HEK293T (cell line): ENCODE measurements around the gene ASB12.

Experiments used
- CTCF ChIA-PET: fragments of 350-600 bp; formaldehyde crosslinking; extraction: SDS; loops from one replicate; lab custom pipeline; 2021; ENCODE audit warnings: antibody characterized with exemption, inconsistent platforms; lab: Yijun Ruan, JAX
- POLR2A ChIA-PET: fragments of 350-600 bp; formaldehyde crosslinking; extraction: SDS; loops from one replicate; lab custom pipeline; 2020; ENCODE audit warnings: antibody characterized with exemption, inconsistent platforms; lab: Yijun Ruan, JAX
- DNase-seq: peaks from one replicate; pipeline ENCODE4 v3.0.0; 2012; ENCODE audit warnings: mixed read lengths; ENCODE audit errors: extremely low spot score
- ARNT ChIP-seq: fragments of 450-650 bp; IDR thresholded peaks from 2 replicates; pipeline ENCODE4 v1.6.1; 2017; ENCODE audit warnings: mild to moderate bottlenecking
- BHLHE40 ChIP-seq: fragments of 450-650 bp; IDR thresholded peaks from 2 replicates; pipeline ENCODE4 v1.6.1; 2016; ENCODE audit warnings: mild to moderate bottlenecking, moderate library complexity, borderline replicate concordance
- CTBP1 ChIP-seq: fragments of 450-650 bp; IDR thresholded peaks from 2 replicates; pipeline ENCODE4 v1.6.1; 2016; ENCODE audit warnings: borderline replicate concordance
- ELF4 ChIP-seq: fragments of 450-650 bp; IDR thresholded peaks from 2 replicates; pipeline ENCODE4 v1.6.1; 2017; ENCODE audit warnings: antibody characterized with exemption
- FOXA1 ChIP-seq: fragments of 450-650 bp; IDR thresholded peaks from 2 replicates; pipeline ENCODE4 v1.6.1; 2016; ENCODE audit warnings: mild to moderate bottlenecking
- FOXK2 ChIP-seq: fragments of 450-650 bp; IDR thresholded peaks from 2 replicates; pipeline ENCODE4 v1.6.1; 2016; ENCODE audit warnings: mild to moderate bottlenecking
- FOXM1 ChIP-seq: fragments of 450-650 bp; IDR thresholded peaks from 2 replicates; pipeline ENCODE4 v1.6.1; 2017; ENCODE audit warnings: mild to moderate bottlenecking, borderline replicate concordance
- HDGF ChIP-seq: fragments of 450-650 bp; IDR thresholded peaks from 2 replicates; pipeline ENCODE4 v1.6.1; 2017; ENCODE audit warnings: antibody characterized with exemption, borderline replicate concordance
- L3MBTL2 ChIP-seq: fragments of 450-650 bp; conservative IDR thresholded peaks from 2 replicates; pipeline ENCODE4 v1.6.1; 2016; ENCODE audit warnings: mild to moderate bottlenecking
- LEF1 ChIP-seq: fragments of 450-650 bp; IDR thresholded peaks from 2 replicates; pipeline ENCODE4 v1.6.1; 2017; ENCODE audit warnings: mild to moderate bottlenecking, borderline replicate concordance
- NFRKB ChIP-seq: fragments of 450-650 bp; IDR thresholded peaks from 2 replicates; pipeline ENCODE4 v1.6.1; 2016; ENCODE audit warnings: mild to moderate bottlenecking, moderate library complexity
- SP1 ChIP-seq: fragments of 450-650 bp; IDR thresholded peaks from 2 replicates; pipeline ENCODE4 v1.6.1; 2017
- SUZ12 ChIP-seq: fragments of 450-650 bp; IDR thresholded peaks from 2 replicates; pipeline ENCODE4 v1.6.1; 2016; ENCODE audit warnings: mild to moderate bottlenecking
- TARDBP ChIP-seq: fragments of 450-650 bp; IDR thresholded peaks from 2 replicates; pipeline ENCODE4 v1.6.1; 2016
- ZNF384 ChIP-seq: fragments of 450-650 bp; IDR thresholded peaks from 2 replicates; pipeline ENCODE4 v1.6.1; 2016
- TF ChIP-seq, protein P1 (sequence below): fragments of 450-650 bp; IDR thresholded peaks from 2 replicates; pipeline ENCODE4 v1.6.1; 2016

ASB12 gene

DNA sequence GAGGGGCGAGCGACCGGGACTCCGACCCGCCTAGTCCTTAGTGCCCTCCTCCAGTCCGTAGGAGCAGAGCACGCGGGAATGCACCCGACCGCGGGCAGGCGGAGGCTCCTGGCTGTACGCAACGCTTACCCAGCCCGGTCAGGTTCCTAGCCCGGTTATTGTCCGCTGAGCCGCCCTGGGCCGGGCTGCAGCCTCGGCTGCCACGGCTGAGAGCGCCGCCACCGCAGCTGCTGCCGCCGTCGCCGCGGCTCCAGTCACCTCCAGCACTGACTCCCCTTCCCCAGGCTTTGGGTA lies 25.0 kb downstream of the ASB12 start, which contains the start of gene AMER1:
TSS of gene AMER1 (minus strand) at position 268 of the 294 bp plus-strand sequence. CDS start 12,422 bp downstream, outside the sequence.
- CTCF ChIA-PET: no interaction called here
- no peak for DNase-seq
- POLR2A ChIA-PET: interaction anchor here (1.0 to 1.1 kb wide), 3 partner anchors 8 to 18 kb away, joined by 3 read pairs; no protein-coding TSS in a partner anchor
- TF ChIP-seq SP1: no peak

- POLR2A ChIA-PET: interaction anchor here (1.0 to 1.1 kb wide), 3 partner anchors 8 to 18 kb away, joined by 3 read pairs; no protein-coding TSS in a partner anchor
- TF ChIP-seq L3MBTL2 (peak; percentile 43; the same call in 1 of the 2 replicates), ZNF384 (no peak), CTBP1 (no peak)
- peak; percentile 35 for DNase-seq
- CTCF ChIA-PET: no interaction called here
These were observed 25.5 kb downstream of the ASB12 start for GRCh38 chrX:64204701-64205440.

DNA sequence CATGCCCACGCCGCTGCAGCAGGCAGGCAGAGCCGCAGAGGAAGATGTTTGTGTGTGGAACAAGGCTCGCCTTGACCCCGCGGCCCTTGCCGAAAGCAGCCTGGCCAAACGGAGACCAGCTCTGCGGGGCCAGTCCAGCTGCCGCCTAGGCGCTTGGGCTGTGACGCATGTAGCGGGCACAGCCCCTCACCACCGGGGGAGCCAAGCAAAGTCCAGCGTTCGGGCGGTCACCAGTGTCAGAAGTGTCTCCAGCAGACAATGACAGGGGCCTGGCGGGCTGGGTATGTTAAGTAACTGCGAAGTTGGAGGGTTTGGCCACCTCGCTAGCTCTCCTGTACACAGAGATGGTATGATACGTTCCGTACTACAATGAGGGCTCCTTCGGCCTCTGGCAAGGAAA lies 26.2 kb downstream of the ASB12 start:
- POLR2A ChIA-PET: no interaction called here
- CTCF ChIA-PET: no interaction called here
- TF ChIP-seq ARNT (no peak), NFRKB (no peak), ZNF384 (no peak), FOXM1 (no peak), FOXA1 (no peak), SUZ12 (no peak), LEF1 (no peak), BHLHE40 (no peak), CTBP1 (no peak), ELF4 (no peak)
- no peak for DNase-seq

DNA sequence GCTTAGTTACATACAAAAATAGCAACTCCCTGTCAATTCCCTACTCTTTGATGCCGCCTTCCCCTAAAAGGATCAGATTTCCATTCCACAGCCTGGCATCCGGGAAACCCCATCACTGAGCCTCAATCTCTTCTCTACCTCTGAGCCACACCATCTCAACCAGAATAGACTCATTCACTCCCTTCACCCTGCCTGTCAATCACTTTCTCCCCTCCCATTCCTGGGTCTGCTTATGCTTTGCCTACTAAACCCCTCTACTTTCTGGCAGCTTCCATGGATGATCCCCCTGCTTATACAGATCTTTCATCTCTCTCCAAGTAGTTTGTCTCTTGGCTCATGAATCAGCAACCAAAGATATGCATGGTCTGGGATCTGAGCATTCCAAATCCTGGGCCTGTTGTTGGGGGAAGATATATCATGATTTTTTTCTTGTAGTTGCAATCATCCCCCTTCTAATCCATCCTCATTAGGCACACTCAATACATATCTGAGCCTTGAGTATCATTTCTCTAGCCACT lies 27.5 kb downstream of the ASB12 start:
- POLR2A ChIA-PET: no interaction called here
- CTCF ChIA-PET: no interaction called here
- no peak for TF ChIP-seq BHLHE40
- TF ChIP-seq, protein P1, sequence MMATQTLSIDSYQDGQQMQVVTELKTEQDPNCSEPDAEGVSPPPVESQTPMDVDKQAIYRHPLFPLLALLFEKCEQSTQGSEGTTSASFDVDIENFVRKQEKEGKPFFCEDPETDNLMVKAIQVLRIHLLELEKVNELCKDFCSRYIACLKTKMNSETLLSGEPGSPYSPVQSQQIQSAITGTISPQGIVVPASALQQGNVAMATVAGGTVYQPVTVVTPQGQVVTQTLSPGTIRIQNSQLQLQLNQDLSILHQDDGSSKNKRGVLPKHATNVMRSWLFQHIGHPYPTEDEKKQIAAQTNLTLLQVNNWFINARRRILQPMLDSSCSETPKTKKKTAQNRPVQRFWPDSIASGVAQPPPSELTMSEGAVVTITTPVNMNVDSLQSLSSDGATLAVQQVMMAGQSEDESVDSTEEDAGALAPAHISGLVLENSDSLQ: peak; percentile 80
- no peak for DNase-seq

GRCh38 chrX:64198036-64198435 lies 32.4 kb downstream of the ASB12 start:
- no peak for DNase-seq
- TF ChIP-seq ARNT (no peak), LEF1 (no peak)
- CTCF ChIA-PET: interaction anchor here (1.2 kb wide), 1 partner anchor 9 kb away, joined by 3 read pairs; no protein-coding TSS in a partner anchor
- POLR2A ChIA-PET: no interaction called here

GRCh38 chrX:64196606-64197005 lies 33.8 kb downstream of the ASB12 start:
- TF ChIP-seq FOXM1: no peak
- no peak for TF ChIP-seq TARDBP
- no peak for TF ChIP-seq L3MBTL2
- POLR2A ChIA-PET: interaction anchor here (0.6 to 0.7 kb wide), 2 partner anchors 9 to 10 kb away, joined by 3 read pairs; partner anchors contain the start of gene AMER1
- no peak for DNase-seq
- CTCF ChIA-PET: no interaction called here

DNA sequence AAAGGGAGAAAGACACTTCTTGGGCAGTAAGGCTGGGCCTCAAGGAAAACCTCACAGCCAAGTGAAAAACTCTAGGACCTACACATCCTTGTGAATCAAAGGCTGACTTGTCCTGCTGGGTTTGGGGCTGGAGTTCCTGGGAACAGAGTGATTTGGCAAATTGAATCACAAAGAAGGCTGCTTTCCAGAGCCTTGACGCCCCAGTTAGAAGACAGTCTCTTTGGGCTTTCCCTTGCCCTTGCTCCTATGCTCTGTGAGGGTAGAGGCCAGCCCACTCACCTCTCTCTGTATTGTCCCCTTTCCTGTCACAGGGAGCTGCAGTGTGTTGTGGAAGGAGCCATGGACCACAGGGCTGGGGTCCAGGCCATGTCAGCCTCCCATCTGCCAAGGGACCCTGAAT lies 34.5 kb downstream of the ASB12 start:
- TF ChIP-seq ZNF384: no peak
- TF ChIP-seq, protein P1: no peak
- TF ChIP-seq SUZ12: no peak
- TF ChIP-seq CTBP1: no peak
- no peak for TF ChIP-seq L3MBTL2
- no peak for TF ChIP-seq BHLHE40
- no peak for TF ChIP-seq LEF1
- no peak for TF ChIP-seq ELF4
- TF ChIP-seq FOXK2: no peak
- no peak for TF ChIP-seq NFRKB
- no peak for TF ChIP-seq FOXM1
- no peak for TF ChIP-seq ARNT
- no peak for TF ChIP-seq FOXA1
- TF ChIP-seq HDGF: no peak
- TF ChIP-seq SP1: no peak
- no peak for TF ChIP-seq TARDBP
- no peak for DNase-seq
- ChIA-PET POLR2A (no interaction called here), CTCF (no interaction called here)

DNA sequence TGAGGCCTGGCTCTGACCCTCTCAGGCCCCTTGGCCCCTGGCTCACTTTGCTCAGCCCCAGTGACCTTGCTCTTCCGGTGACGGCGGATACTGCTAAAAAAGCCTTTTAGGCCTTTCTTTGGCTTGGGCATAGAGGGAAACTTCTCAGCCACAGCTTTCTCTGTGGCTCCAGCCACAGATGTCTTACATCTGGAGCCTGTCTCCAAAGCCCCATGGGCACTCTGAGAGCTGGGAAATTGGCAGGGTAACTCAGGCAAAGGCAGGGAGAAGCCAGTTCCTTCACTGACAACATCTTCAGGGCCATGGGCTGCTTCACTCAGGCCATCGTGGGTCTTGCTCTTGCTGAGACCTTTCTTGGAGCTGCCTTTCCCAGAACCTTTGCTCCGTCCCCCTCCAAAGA lies 37.7 kb downstream of the ASB12 start:
- TF ChIP-seq CTBP1: no peak
- no peak for TF ChIP-seq LEF1
- no peak for TF ChIP-seq SUZ12
- no peak for TF ChIP-seq SP1
- no peak for TF ChIP-seq HDGF
- TF ChIP-seq L3MBTL2: no peak
- no peak for TF ChIP-seq ARNT
- no peak for TF ChIP-seq ELF4
- no peak for TF ChIP-seq NFRKB
- ChIA-PET CTCF (no interaction called here), POLR2A (no interaction called here)
- DNase-seq: no peak
